Activated CD4-positive, CD25-positive, alpha-beta regulatory T cell treated with anti-CD3 and anti-CD28 coated beads, Interleukin-2, amount 50 U/mL, for 16 hours (primary cell): Measurements from ENCODE around the gene PTPRM.

ENCODE experiments used
- DNase-seq: peaks from one replicate; pipeline ENCODE4 v3.0.0-alpha.2; 2020; ENCODE audit warnings: low read depth, low spot score

PTPRM gene

GRCh38 chr18:8279781-8280330, 712.7 kb downstream of the PTPRM start:
- DNase-seq = no peak

GRCh38 chr18:8283891-8284585, 716.9 kb downstream of the PTPRM start:
- no peak for DNase-seq

GRCh38 chr18:8286303-8286702, 719.2 kb downstream of the PTPRM start:
- DNase-seq = no peak

- no peak for DNase-seq
Measured at GRCh38 chr18:8287196-8287885, 720.2 kb downstream of the PTPRM start.

- DNase-seq = no peak
Measured at GRCh38 chr18:8288472-8289195, 721.5 kb downstream of the PTPRM start.

- DNase-seq = no peak
Measured at GRCh38 chr18:8290435-8290834, 723.3 kb downstream of the PTPRM start.

GRCh38 chr18:8290913-8291312, 723.8 kb downstream of the PTPRM start:
- DNase-seq = no peak

- DNase-seq = no peak
Measured at GRCh38 chr18:8293184-8293583, 726.1 kb downstream of the PTPRM start.

- DNase-seq = no peak
Measured at GRCh38 chr18:8296886-8297616, 729.9 kb downstream of the PTPRM start.

DNA sequence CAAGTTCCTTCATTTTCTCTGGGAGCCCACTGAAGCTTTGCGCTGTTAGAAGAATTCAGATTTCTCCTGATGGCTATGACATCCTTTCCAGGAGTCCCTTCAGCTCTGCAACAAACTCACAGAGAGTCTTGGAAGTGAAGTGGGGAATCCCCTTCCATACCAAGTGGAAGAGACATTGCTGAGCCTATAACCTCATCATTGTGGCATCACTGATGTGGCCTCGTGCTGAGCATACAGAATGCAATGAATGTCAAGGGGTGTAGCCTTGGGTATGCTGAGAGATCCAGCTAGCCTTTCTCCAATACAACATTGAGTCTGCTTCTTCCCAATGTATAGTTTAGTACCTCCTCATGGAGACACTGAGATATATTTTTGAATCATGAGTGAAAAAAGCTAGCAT, 731.1 kb downstream of the PTPRM start:
- DNase-seq = no peak

- no peak for DNase-seq
Measured at GRCh38 chr18:8299054-8299980, 732.2 kb downstream of the PTPRM start.

GRCh38 chr18:8300751-8301410, 733.8 kb downstream of the PTPRM start:
- DNase-seq = no peak

DNA sequence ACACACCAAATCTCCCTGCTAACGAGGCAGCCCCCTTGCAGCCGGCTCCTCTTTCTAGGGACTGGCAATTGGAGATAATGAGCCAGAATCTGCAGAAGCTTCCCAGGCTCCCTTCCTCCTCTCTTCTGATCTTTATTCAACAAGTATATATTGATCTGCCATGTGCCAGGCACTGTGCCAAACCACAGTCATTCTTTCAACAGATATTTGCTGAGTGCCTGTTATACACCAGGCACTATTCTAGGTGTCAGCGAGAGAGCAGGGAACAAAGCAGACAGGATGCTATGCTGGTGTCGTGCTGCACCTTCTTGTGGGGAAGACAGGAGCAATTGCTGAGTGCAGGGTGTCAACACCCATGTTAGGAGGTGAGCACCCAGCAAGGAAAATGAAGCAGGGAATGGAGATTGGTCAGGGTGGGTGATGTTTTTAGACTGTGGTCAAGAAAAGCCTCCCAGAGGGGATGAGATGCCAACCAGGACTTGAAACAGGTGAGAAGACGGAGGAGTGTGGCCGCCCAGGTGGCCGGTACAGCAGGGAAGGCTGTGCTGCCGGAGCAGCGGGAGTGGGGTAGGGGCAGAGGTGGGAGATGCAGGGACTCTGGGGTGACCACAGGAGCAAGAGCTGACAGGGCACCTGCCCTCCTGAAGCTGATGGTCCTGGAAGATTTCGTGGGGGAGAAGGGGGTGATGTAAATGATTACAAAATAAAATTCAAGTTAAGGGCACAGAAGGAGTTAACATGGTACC, 734.5 kb downstream of the PTPRM start:
- no peak for DNase-seq

- DNase-seq = no peak
Measured at GRCh38 chr18:8303151-8303755, 736.1 kb downstream of the PTPRM start.

DNA sequence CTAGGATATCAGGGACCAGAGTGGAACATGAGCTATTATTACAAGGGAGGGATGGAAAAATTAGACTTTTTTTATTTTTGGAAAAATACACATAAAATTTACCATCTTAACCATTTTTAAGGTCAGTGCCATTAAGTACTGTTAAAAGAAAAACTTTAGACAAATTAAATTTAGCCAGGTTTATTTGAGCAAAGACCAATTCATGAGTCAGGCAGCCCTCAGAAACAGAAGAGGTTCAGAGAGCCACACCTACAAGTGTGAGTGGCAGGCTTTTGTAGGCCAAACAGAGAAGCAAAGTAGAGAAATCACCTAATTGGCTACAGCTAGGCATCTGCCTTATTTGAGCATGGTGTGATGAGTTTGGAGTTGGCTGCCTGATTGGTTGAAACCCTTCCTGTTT, 740.8 kb downstream of the PTPRM start:
- DNase-seq = no peak

DNA sequence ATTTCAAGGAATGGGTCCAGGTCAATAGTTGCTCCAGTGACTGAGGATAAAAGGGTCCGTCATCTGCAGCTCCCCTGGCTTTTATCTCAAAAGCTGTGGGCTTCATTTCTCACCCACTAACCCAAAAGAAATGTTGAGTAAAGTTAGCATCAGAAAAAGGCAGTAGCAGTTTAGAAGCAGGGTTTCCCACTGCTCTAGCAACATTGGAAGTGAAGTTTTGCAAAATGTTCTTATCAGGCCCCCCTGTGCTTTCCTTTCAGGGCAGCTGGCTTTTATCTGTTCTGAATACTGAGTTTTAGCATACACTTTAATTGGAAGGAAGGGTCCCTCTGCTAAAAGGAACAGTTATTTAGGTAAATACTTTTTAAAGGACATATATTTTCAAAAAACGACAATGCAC, 745.9 kb downstream of the PTPRM start:
- no peak for DNase-seq

GRCh38 chr18:8314124-8314523, 747.0 kb downstream of the PTPRM start:
- DNase-seq = no peak

DNA sequence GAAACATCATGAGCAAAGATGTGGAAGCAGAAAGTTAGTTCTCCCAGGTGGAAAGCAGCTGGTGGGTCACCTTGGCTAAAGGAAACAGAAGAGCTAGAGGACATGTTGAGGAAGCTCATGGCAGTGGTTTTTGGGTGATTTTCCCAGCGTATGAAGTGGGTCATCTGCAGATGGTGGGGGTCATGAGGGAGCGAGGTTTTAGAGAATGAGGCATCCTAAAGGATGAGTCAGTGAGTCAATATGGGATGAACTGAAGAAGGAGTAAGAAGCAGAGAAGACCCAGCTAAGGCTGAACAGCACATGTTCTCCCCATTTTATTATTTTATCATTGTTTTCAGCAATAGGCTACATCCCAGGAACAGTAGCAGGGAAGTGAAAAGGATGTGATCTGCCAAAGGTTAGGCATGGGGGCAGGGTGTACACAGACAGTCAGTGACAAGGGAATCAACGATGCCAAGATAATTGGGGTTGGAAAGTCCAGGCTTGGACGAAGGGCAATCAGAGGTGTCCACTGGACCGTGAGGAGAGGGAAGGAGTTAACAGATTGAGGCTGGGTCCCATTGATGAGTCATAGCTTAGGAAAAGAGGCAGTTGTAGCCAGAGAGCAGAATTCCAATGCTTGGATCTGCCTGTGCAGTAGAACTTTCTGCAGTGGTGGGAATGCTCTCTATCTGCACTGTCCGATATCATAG, 752.8 kb downstream of the PTPRM start:
- DNase-seq = no peak
